HepG2 (cell line): ENCODE data around the gene PLD2. TPM values are rescaled to one million over a fixed set of nuclear protein-coding genes. Genes with fewer than 3 reads are reported as not detected.

Source experiments
- CREM ChIP-seq, 2 experiments: sonication (generic) in 1 of 2; formaldehyde crosslinking in 1 of 2; IDR thresholded peaks; 2 replicates each; pipeline versions ENCODE4 v1.4.0 to v1.6.1; 2016 to 2020; ENCODE audit warnings: antibody characterized with exemption in 1 of 2, mild to moderate bottlenecking in 1 of 2, missing genetic modification reagents in 1 of 2
- DPF2 ChIP-seq: sonication (generic); formaldehyde crosslinking; IDR thresholded peaks from 2 replicates; pipeline ENCODE4 v1.4.0; 2020; ENCODE audit warnings: mild to moderate bottlenecking, low read depth, missing genetic modification reagents, borderline replicate concordance
- EEA1 ChIP-seq: sonication (generic); formaldehyde crosslinking; IDR thresholded peaks from 2 replicates; pipeline ENCODE4 v1.5.1; 2020; ENCODE audit warnings: mild to moderate bottlenecking, missing genetic modification reagents, borderline replicate concordance
- ELF1 ChIP-seq: sonication (generic); formaldehyde crosslinking; IDR thresholded peaks from 2 replicates; pipeline ENCODE4 v1.4.0; 2020; ENCODE audit warnings: missing genetic modification reagents
- KDM2A ChIP-seq: sonication (generic); formaldehyde crosslinking; IDR thresholded peaks from 2 replicates; pipeline ENCODE4 v1.4.0; 2020; ENCODE audit warnings: low read depth, missing genetic modification reagents, borderline replicate concordance
- LBX2 ChIP-seq: sonication (generic); formaldehyde crosslinking; IDR thresholded peaks from 2 replicates; pipeline ENCODE4 v1.5.0; 2020; ENCODE audit warnings: missing genetic modification reagents, mild to moderate bottlenecking, borderline replicate concordance
- MXD4 ChIP-seq: IDR thresholded peaks from 2 replicates; pipeline ENCODE4 v1.6.1; 2016; ENCODE audit warnings: mild to moderate bottlenecking, missing biosample characterization, missing genetic modification reagents
- SIX1 ChIP-seq: sonication (generic); formaldehyde crosslinking; IDR thresholded peaks from 2 replicates; pipeline ENCODE4 v1.4.0; 2020; ENCODE audit warnings: missing genetic modification reagents, borderline replicate concordance
- TFAP4 ChIP-seq: sonication (generic); IDR thresholded peaks from 2 replicates; pipeline ENCODE4 v1.6.1; 2016; ENCODE audit warnings: low read depth, borderline replicate concordance
- ZNF276 ChIP-seq: sonication (generic); formaldehyde crosslinking; IDR thresholded peaks from 2 replicates; pipeline ENCODE4 v1.4.0; 2020; ENCODE audit warnings: mild to moderate bottlenecking, low read depth, missing genetic modification reagents
- ZNF280B ChIP-seq: sonication (generic); formaldehyde crosslinking; IDR thresholded peaks from 2 replicates; pipeline ENCODE4 v1.5.0; 2020; ENCODE audit warnings: missing genetic modification reagents, mild to moderate bottlenecking, borderline replicate concordance
- ZNF34 ChIP-seq: sonication (generic); formaldehyde crosslinking; IDR thresholded peaks from 2 replicates; pipeline ENCODE4 v1.4.0; 2020; ENCODE audit warnings: mild to moderate bottlenecking, missing genetic modification reagents, borderline replicate concordance
- ZNF350 ChIP-seq: sonication (generic); formaldehyde crosslinking; IDR thresholded peaks from 2 replicates; pipeline ENCODE4 v1.4.0; 2020; ENCODE audit warnings: mild to moderate bottlenecking, low read depth, missing genetic modification reagents, borderline replicate concordance
- ZNF431 ChIP-seq: sonication (generic); formaldehyde crosslinking; IDR thresholded peaks from 2 replicates; pipeline ENCODE4 v1.9.0; 2022; ENCODE audit warnings: missing genetic modification reagents, low read depth, mild to moderate bottlenecking, borderline replicate concordance
- ZNF704 ChIP-seq: sonication (generic); formaldehyde crosslinking; IDR thresholded peaks from 2 replicates; pipeline ENCODE4 v1.8.1; 2023; ENCODE audit warnings: mild to moderate bottlenecking, inconsistent platforms, moderate library complexity, missing genetic modification reagents, borderline replicate concordance
- ZNF709 ChIP-seq: sonication (generic); formaldehyde crosslinking; IDR thresholded peaks from 2 replicates; pipeline ENCODE4 v1.5.0; 2020; ENCODE audit warnings: mild to moderate bottlenecking, missing genetic modification reagents
- ZSCAN22 ChIP-seq: sonication (generic); formaldehyde crosslinking; IDR thresholded peaks from 2 replicates; pipeline ENCODE4 v1.4.0; 2020; ENCODE audit warnings: mild to moderate bottlenecking, missing genetic modification reagents
- ZXDC ChIP-seq: sonication (generic); formaldehyde crosslinking; IDR thresholded peaks from 2 replicates; pipeline ENCODE4 v1.5.0; 2020; ENCODE audit warnings: mild to moderate bottlenecking, missing genetic modification reagents
- polyA plus RNA-seq, 8 experiments: library from polyadenylated mRNA; depleted of rRNA in 3 of 8; stranded (reverse) in 7 of 8; unstranded in 1 of 8; fragments of >200 nt; fragmentation: Illumina TruSeq in 4 of 8; extraction: Trizol in 4 of 8; gene quantifications; 2 replicates each; pipeline versions ENCODE4 v1.2.1 to v1.2.3, GENCODE V29; 2011 to 2016; ENCODE audit warnings: low read depth in 4 of 8, missing spikeins in 1 of 8, mixed read lengths in 1 of 8; ENCODE audit not compliant: insufficient read depth in 1 of 8
- total RNA-seq, 5 experiments: library from RNA; depleted of rRNA; stranded (reverse); fragments of >200 nt; fragmentation: Illumina TruSeq; extraction: Trizol; gene quantifications; 2 replicates each; pipeline ENCODE4 v1.2.3, GENCODE V29; 2016; ENCODE audit warnings: low read depth in 1 of 5

PLD2 gene
- total and polyA plus RNA-seq, 2 of the 13 experiments (the other 11 are each of a cell fraction or from before 2014, with no cell fraction given) = 13.4 to 29.7 TPM

- TF ChIP-seq CREM (IDR thresholded peaks at IDR 0.05) (peak; percentile 57; the same call in 1 of the 2 replicates), CREM (CRISPR knock-in tag; IDR thresholded peaks at IDR 0.05) (no peak), TFAP4 (peak; percentile 52; the same call in 1 of the 2 replicates), EEA1 (CRISPR knock-in tag) (no peak; the same call in 1 of the 2 replicates), ZXDC (CRISPR knock-in tag) (no peak), KDM2A (CRISPR knock-in tag) (no peak), ZNF350 (peak; percentile 86), ZNF276 (CRISPR knock-in tag) (no peak), ZNF34 (CRISPR knock-in tag) (no peak), ZSCAN22 (no peak), ZNF709 (CRISPR knock-in tag) (peak; percentile 68; the same call in 1 of the 2 replicates), DPF2 (CRISPR knock-in tag) (0 out of 2 replicates have a peak, but pooled peaks have one; percentile 48), MXD4 (CRISPR knock-in tag) (peak; percentile 95), ZNF431 (CRISPR knock-in tag) (0 out of 2 replicates have a peak, but pooled peaks have one; percentile 48), ELF1 (CRISPR knock-in tag) (no peak; the same call in 1 of the 2 replicates), LBX2 (CRISPR knock-in tag) (no peak), SIX1 (CRISPR knock-in tag) (peak; percentile 50; the same call in 1 of the 2 replicates), ZNF280B (CRISPR knock-in tag) (no peak; the same call in 1 of the 2 replicates), ZNF704 (CRISPR knock-in tag) (peak; percentile 47)
Observed at GRCh38 chr17:4771519-4772234, 35.3 kb upstream of the PLD2 start, which contains the start of gene TM4SF5 (continued).
